Transverse colon (tissue), 4 donors: Measurements from ENCODE around the gene F8.

Source experiments
- POLR2AphosphoS5 ChIP-seq, 3 donors: sonication (generic); formaldehyde crosslinking; IDR thresholded peaks; one replicate each; pipeline ENCODE4 v1.6.1; 2016; ENCODE audit warnings: antibody characterized with exemption in 3 of 3
- TF ChIP-seq, protein P1 (sequence below), 5 experiments: fragments of 200-600 bp in 3 of 5; fragments of 450-650 bp in 2 of 5; sonication (generic) in 3 of 5; IDR thresholded peaks; 1 replicate in 2 of 5; 2 replicates in 3 of 5; pipeline ENCODE4 v1.5.1; 2016 to 2017; ENCODE audit warnings: antibody characterized with exemption in 5 of 5, inconsistent platforms in 3 of 5, mild to moderate bottlenecking in 2 of 5, moderate library complexity in 1 of 5

DNA sequence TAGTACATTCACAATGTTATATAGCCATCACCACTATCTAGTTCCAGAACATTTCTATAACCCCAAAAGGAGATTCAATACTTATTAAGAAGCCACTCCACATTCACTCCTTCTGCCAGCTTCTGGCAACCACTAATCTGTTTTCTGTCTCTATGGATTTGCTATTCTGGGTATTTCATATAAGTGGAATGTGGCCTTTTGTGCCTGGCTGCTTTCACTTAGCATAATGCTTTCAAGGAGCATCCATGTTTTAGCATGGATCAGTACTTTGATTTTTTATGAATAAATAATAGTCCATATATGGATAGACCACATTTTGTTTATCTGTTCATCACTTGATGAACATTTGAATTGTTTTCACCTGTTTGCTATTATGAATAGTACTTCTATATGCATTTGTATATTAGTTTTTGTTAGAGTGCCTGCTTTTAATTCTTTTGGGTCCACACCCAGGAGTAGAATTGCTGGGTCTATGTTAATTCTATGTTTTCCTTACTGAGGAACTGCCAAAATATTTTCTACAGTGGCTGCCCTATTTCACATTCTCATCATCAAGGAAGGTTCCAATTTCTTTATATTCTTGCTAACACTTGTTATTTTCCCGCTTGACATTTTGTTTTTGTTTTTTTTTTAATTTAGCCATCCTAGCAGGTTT is 171.4 kb downstream of the F8 start:
- TF ChIP-seq POLR2AphosphoS5 (IDR thresholded peaks at IDR 0.05) = no peak
- TF ChIP-seq, protein P1, sequence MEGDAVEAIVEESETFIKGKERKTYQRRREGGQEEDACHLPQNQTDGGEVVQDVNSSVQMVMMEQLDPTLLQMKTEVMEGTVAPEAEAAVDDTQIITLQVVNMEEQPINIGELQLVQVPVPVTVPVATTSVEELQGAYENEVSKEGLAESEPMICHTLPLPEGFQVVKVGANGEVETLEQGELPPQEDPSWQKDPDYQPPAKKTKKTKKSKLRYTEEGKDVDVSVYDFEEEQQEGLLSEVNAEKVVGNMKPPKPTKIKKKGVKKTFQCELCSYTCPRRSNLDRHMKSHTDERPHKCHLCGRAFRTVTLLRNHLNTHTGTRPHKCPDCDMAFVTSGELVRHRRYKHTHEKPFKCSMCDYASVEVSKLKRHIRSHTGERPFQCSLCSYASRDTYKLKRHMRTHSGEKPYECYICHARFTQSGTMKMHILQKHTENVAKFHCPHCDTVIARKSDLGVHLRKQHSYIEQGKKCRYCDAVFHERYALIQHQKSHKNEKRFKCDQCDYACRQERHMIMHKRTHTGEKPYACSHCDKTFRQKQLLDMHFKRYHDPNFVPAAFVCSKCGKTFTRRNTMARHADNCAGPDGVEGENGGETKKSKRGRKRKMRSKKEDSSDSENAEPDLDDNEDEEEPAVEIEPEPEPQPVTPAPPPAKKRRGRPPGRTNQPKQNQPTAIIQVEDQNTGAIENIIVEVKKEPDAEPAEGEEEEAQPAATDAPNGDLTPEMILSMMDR (IDR thresholded peaks at IDR 0.05) = no peak
